ENCODE data around the gene SLC44A2.

Gene SLC44A2

DNA sequence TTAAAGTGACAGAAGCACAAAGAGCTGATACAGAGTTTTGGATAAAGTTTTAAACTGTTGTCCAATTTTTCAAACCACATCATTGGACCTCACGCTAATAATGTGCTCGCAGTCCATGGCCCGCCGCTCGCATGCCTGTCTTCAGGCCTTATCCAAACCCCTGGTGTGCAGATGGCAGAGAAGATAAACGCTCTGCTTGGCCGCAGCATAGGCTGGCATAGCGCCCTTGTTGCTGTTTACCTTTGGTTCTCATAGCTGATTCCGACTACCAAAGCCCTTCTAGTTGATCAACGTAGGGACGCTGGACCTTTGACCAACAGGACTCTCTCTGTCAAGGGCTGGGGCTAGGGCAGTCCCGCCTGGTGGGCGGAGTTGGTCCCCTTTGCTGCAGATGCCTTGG lies 52.4 kb downstream of the SLC44A2 start:
- TF ChIP-seq ZFX (IDR thresholded peaks at IDR 0.05): no peak
- H3K27ac ChIP-seq: peak overlapping the region; percentile 18

DNA sequence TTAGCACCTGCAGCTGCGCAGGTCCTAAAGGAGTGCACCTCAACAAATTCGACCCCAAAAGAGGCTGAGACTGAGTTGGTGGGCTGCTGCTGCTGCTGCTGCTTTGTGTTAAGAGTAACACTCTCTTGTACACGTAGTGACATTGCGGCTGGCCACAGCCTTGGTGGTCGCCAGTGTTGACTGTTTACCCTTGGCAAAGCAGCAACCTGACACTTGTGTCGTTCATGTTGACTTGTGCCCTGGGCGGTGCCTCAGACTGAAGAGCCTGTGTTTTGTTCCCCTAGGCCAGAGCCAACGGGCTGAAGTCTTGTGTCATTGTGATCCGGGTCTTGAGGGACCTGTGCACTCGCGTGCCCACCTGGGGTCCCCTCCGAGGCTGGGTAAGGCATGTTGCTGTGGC lies 53.5 kb downstream of the SLC44A2 start:
- no peak overlapping the region for H3K27ac ChIP-seq
- TF ChIP-seq, protein P1, sequence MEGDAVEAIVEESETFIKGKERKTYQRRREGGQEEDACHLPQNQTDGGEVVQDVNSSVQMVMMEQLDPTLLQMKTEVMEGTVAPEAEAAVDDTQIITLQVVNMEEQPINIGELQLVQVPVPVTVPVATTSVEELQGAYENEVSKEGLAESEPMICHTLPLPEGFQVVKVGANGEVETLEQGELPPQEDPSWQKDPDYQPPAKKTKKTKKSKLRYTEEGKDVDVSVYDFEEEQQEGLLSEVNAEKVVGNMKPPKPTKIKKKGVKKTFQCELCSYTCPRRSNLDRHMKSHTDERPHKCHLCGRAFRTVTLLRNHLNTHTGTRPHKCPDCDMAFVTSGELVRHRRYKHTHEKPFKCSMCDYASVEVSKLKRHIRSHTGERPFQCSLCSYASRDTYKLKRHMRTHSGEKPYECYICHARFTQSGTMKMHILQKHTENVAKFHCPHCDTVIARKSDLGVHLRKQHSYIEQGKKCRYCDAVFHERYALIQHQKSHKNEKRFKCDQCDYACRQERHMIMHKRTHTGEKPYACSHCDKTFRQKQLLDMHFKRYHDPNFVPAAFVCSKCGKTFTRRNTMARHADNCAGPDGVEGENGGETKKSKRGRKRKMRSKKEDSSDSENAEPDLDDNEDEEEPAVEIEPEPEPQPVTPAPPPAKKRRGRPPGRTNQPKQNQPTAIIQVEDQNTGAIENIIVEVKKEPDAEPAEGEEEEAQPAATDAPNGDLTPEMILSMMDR (conservative IDR thresholded peaks at IDR 0.05): no peak
- TF ChIP-seq ZFX (IDR thresholded peaks at IDR 0.05): no peak

DNA sequence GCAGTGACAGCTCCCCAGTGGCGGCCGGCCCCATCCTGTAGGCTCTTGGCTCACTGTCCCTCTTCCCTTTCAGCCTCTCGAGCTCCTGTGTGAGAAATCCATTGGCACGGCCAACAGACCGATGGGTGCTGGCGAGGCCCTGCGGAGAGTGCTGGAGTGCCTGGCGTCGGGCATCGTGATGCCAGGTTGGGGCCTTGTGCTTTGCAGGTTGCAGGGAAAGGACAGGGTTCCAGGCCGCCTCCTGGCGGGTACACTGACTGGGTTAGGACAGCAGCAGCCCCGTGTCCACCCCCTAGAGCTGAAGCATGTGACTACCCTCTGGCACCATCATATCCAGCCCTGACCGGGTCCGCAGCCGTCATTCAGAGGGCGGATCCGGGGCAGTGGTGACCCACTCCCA lies 54.4 kb downstream of the SLC44A2 start:
- no peak overlapping the region for H3K27ac ChIP-seq
- TF ChIP-seq, protein P1 (conservative IDR thresholded peaks at IDR 0.05): no peak
- no peak for TF ChIP-seq ZFX (IDR thresholded peaks at IDR 0.05)

DNA sequence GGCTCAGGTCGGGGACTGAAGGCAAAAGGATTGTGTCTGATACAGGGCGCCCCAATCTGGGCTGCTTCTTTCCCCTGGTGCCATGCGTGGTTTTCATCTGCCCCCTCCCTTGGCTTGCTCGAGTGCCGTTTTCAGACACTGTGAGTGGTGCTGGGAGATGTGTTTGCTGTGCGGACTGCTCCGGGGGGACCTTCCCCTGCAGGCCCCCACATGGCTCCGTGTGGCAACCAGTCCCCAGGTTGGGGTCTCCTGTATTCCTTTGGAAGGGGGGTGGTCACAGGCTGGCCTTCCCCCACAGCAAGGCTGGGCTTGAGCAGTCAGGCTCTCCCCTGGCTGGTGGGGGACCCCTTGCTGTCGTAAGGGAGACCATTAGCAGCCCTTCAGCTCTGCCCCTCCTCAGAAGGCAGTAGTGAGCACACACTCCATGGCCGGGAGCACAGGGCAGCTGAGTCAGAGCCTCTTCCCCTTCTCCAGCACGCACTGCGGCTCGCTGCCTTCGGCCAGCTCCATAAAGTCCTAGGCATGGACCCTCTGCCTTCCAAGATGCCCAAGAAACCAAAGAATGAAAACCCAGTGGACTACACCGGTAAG lies 55.3 kb downstream of the SLC44A2 start:
- no peak for TF ChIP-seq ZFX (IDR thresholded peaks at IDR 0.05)
- TF ChIP-seq, protein P1 (conservative IDR thresholded peaks at IDR 0.05): no peak
- no peak overlapping the region for H3K27ac ChIP-seq

DNA sequence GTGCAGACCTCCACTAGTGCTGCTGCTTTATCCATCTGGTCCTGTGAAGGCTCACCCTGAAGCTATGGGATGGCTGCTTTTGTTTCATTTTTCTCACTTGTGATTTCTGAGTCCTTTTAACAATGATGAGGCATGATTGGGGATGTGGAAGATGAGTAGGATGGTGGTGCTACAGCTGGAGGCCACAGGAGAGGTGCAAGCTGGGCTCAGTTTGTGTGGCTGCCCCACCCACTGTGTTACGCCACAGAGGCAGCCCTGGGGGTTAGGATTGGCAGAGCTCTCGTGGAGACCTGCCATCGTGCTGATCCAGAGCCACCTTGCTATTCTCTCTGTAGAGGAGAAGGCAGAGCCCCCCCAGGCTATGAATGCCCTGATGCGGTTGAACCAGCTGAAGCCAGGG lies 56.3 kb downstream of the SLC44A2 start:
- no peak overlapping the region for H3K27ac ChIP-seq
- no peak for TF ChIP-seq ZFX (IDR thresholded peaks at IDR 0.05)
- TF ChIP-seq, protein P1 (conservative IDR thresholded peaks at IDR 0.05): no peak

DNA sequence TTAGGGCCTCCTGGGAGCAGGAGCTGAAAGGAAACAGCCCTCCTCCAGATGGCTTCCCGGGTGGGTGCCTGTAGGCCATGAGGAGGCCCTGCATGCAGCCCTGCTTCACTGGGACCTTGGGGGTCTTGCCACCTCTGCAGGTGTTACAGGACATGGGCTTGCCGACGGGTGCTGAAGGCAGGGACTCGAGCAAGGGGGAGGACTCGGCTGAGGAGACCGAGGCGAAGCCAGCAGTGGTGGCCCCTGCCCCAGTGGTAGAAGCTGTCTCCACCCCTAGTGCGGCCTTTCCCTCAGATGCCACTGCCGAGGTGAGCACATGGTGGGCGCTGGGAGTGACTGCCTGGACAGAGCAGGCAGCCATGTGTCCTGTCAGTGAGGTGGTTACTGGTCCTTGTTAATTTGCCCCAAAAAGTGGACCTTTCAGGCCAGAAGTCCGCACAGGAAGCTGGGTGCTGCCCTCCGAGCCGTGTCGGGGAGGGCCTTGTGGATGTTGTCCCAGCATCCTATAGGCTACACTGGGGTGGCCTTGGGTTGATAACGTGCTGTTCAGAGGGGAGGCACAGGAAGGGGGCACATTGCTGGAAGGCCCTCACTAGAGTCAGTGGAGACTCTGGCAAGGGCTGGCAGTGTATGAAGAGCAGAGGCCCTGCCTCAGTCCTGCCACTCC lies 57.2 kb downstream of the SLC44A2 start:
- no peak overlapping the region for H3K27ac ChIP-seq
- TF ChIP-seq ZFX (IDR thresholded peaks at IDR 0.05): no peak
- TF ChIP-seq, protein P1 (conservative IDR thresholded peaks at IDR 0.05): no peak

DNA sequence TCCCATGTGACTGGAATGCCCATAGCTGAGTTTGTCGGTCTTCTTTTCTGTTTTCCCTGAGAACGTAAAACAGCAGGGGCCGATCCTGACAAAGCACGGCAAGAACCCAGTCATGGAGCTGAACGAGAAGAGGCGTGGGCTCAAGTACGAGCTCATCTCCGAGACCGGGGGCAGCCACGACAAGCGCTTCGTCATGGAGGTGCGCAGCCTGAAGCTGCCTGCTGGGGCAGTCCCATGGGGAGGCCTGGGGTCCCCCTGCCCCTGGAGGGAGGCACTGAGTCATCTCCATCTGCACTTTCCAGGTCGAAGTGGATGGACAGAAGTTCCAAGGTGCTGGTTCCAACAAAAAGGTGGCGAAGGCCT lies 57.7 kb downstream of the SLC44A2 start:
- TF ChIP-seq, protein P1 (conservative IDR thresholded peaks at IDR 0.05): no peak
- TF ChIP-seq ZFX (IDR thresholded peaks at IDR 0.05): no peak
- H3K27ac ChIP-seq: no peak overlapping the region

DNA sequence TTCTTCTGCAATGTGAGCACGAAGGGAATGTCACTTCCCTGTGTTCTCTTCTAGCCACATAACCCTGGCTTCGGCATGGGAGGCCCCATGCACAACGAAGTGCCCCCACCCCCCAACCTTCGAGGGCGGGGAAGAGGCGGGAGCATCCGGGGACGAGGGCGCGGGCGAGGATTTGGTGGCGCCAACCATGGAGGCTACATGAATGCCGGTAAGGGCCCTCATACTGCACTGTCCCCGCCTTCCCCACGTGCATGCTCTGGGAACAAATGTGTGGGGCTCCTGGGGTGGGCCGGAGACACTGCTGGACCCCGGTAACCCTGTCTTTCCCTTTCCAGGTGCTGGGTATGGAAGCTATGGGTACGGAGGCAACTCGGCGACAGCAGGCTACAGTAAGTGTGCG lies 58.2 kb downstream of the SLC44A2 start:
- H3K27ac ChIP-seq: no peak overlapping the region
- TF ChIP-seq ZFX (IDR thresholded peaks at IDR 0.05): no peak
- TF ChIP-seq, protein P1 (conservative IDR thresholded peaks at IDR 0.05): no peak

All from C4-2B (cell line).